HL-60 (cell line): ENCODE measurements around the gene LRRC4C.

ENCODE experiments used
- DNase-seq, 2 experiments: peaks; one replicate each; pipeline ENCODE4 v3.0.0-alpha.2; 2010 to 2020; ENCODE audit warnings: low read depth in 1 of 2, low spot score in 1 of 2
- H3K27ac ChIP-seq: fragments of 250-450 bp; sonication (Bioruptor Pico); replicated peaks from 2 replicates; pipeline ENCODE4 v1.5.1; 2020; ENCODE audit warnings: mild to moderate bottlenecking, moderate library complexity
- H3K27me3 ChIP-seq: fragments of 250-450 bp; sonication (Bioruptor Pico); 2 replicates; pipeline ENCODE4 v1.5.1; 2021; ENCODE audit warnings: mild to moderate bottlenecking, moderate library complexity; ENCODE audit not compliant: insufficient read depth, poor library complexity, severe bottlenecking
- H3K4me3 ChIP-seq: replicated peaks from 2 replicates; pipeline ENCODE4 v1.5.1; 2011; ENCODE audit warnings: mild to moderate bottlenecking, control low read depth, low read length; ENCODE audit not compliant: insufficient read depth
- GABPA ChIP-seq: IDR thresholded peaks from 2 replicates; pipeline ENCODE4 v1.6.1; 2012; ENCODE audit warnings: low read depth
- POLR2AphosphoS5 ChIP-seq: IDR thresholded peaks from 2 replicates; pipeline ENCODE4 v1.6.1; 2012; ENCODE audit warnings: low read depth
- SPI1 ChIP-seq: IDR thresholded peaks from 2 replicates; pipeline ENCODE4 v1.6.1; 2012; ENCODE audit warnings: low read depth, mild to moderate bottlenecking, borderline replicate concordance
- TF ChIP-seq, protein P1 (sequence below): IDR thresholded peaks from one replicate; pipeline ENCODE4 v1.5.1; 2011; ENCODE audit warnings: low read length, control low read depth, inconsistent platforms; ENCODE audit not compliant: insufficient read depth
- TF ChIP-seq, protein P2 (sequence below): IDR thresholded peaks from 2 replicates; pipeline ENCODE4 v1.6.1; 2012; ENCODE audit warnings: low read depth; ENCODE audit not compliant: insufficient replicate concordance

LRRC4C gene

GRCh38 chr11:40825201-40825834, 634.1 kb downstream of the LRRC4C start:
- H3K27ac ChIP-seq: no peak overlapping the region
- H3K27me3 ChIP-seq: no peaks in the 10 kb centered on the region
- TF ChIP-seq GABPA (no peak), SPI1 (no peak), POLR2AphosphoS5 (no peak)
- TF ChIP-seq, protein P1, sequence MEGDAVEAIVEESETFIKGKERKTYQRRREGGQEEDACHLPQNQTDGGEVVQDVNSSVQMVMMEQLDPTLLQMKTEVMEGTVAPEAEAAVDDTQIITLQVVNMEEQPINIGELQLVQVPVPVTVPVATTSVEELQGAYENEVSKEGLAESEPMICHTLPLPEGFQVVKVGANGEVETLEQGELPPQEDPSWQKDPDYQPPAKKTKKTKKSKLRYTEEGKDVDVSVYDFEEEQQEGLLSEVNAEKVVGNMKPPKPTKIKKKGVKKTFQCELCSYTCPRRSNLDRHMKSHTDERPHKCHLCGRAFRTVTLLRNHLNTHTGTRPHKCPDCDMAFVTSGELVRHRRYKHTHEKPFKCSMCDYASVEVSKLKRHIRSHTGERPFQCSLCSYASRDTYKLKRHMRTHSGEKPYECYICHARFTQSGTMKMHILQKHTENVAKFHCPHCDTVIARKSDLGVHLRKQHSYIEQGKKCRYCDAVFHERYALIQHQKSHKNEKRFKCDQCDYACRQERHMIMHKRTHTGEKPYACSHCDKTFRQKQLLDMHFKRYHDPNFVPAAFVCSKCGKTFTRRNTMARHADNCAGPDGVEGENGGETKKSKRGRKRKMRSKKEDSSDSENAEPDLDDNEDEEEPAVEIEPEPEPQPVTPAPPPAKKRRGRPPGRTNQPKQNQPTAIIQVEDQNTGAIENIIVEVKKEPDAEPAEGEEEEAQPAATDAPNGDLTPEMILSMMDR: no peak
- TF ChIP-seq, protein P2, sequence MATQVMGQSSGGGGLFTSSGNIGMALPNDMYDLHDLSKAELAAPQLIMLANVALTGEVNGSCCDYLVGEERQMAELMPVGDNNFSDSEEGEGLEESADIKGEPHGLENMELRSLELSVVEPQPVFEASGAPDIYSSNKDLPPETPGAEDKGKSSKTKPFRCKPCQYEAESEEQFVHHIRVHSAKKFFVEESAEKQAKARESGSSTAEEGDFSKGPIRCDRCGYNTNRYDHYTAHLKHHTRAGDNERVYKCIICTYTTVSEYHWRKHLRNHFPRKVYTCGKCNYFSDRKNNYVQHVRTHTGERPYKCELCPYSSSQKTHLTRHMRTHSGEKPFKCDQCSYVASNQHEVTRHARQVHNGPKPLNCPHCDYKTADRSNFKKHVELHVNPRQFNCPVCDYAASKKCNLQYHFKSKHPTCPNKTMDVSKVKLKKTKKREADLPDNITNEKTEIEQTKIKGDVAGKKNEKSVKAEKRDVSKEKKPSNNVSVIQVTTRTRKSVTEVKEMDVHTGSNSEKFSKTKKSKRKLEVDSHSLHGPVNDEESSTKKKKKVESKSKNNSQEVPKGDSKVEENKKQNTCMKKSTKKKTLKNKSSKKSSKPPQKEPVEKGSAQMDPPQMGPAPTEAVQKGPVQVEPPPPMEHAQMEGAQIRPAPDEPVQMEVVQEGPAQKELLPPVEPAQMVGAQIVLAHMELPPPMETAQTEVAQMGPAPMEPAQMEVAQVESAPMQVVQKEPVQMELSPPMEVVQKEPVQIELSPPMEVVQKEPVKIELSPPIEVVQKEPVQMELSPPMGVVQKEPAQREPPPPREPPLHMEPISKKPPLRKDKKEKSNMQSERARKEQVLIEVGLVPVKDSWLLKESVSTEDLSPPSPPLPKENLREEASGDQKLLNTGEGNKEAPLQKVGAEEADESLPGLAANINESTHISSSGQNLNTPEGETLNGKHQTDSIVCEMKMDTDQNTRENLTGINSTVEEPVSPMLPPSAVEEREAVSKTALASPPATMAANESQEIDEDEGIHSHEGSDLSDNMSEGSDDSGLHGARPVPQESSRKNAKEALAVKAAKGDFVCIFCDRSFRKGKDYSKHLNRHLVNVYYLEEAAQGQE: no peak
- DNase-seq: no peak
- no peak overlapping the region for H3K4me3 ChIP-seq

GRCh38 chr11:40819230-40819629, 640.2 kb downstream of the LRRC4C start:
- no peak overlapping the region for H3K4me3 ChIP-seq
- no peak for DNase-seq
- no peaks in the 10 kb centered on the region for H3K27me3 ChIP-seq
- H3K27ac ChIP-seq: no peak overlapping the region
- TF ChIP-seq POLR2AphosphoS5: no peak
- TF ChIP-seq, protein P1: no peak
- no peak for TF ChIP-seq SPI1
- TF ChIP-seq, protein P2: no peak
- no peak for TF ChIP-seq GABPA

DNA sequence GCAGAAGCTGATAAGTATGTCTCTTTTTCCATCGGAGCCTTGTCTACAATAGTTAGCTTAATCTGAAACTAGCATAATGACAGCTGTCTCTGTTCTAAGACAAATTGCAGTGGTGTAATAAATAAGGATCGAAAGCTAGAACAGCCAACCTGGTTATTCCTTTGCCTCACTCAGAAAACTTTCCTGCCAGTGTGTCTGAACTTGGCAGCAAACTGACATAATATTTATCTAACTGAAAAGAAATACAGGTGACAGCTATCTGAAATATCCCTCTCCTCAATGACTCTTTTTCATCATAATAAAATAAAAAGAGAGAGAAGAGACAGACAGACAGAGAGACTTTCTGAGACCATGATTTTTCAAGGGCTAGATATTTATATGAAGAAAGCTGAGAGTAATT, 642.5 kb downstream of the LRRC4C start:
- Histone ChIP-seq H3K27ac (no peak overlapping the region), H3K4me3 (no peak overlapping the region), H3K27me3 (no peaks in the 10 kb centered on the region)
- TF ChIP-seq, protein P2: no peak
- no peak for TF ChIP-seq GABPA
- TF ChIP-seq, protein P1: no peak
- TF ChIP-seq POLR2AphosphoS5: no peak
- no peak for TF ChIP-seq SPI1
- no peak for DNase-seq
